K562 (cell line): Measurements from ENCODE around the gene SLC25A10. TPM values are rescaled to one million over a fixed set of nuclear protein-coding genes. Genes with fewer than 3 reads are reported as not detected.

Source experiments
- ARHGAP35 ChIP-seq: fragments of 450-650 bp; IDR thresholded peaks from 2 replicates; pipeline ENCODE4 v1.6.1; 2018; ENCODE audit not compliant: partially characterized antibody
- CBX3 ChIP-seq, 2 experiments: IDR thresholded peaks; 1 replicate in 1 of 2; 2 replicates in 1 of 2; pipeline ENCODE4 v1.6.1; 2012; ENCODE audit warnings: inconsistent platforms in 2 of 2, low read length in 2 of 2, borderline replicate concordance in 1 of 2, control low read depth in 1 of 2
- CBX5 ChIP-seq: IDR thresholded peaks from 2 replicates; pipeline ENCODE4 v1.6.1; 2014; ENCODE audit warnings: low read depth, borderline replicate concordance
- CCNT2 ChIP-seq: IDR thresholded peaks from 2 replicates; pipeline ENCODE4 v1.6.1; 2011; ENCODE audit warnings: borderline replicate concordance, low read depth, mild to moderate bottlenecking, moderate library complexity, mixed read lengths, low read length; ENCODE audit not compliant: insufficient read length; ENCODE audit errors: extremely low read depth
- HDAC6 ChIP-seq: IDR thresholded peaks from 2 replicates; pipeline ENCODE4 v1.6.1; 2012; ENCODE audit warnings: low read depth, mild to moderate bottlenecking, control low read depth, inconsistent platforms, low read length, moderate library complexity
- HNRNPLL ChIP-seq: fragments of 200-400 bp; formaldehyde crosslinking; IDR thresholded peaks from 2 replicates; pipeline ENCODE4 v1.6.1; 2017; ENCODE audit warnings: low read length, low read depth, mild to moderate bottlenecking; ENCODE audit not compliant: poor library complexity, severe bottlenecking
- KHSRP ChIP-seq: fragments of 450-650 bp; IDR thresholded peaks from 2 replicates; pipeline ENCODE4 v1.6.1; 2017
- RFX7 ChIP-seq: fragments of 250-450 bp; sonication (Bioruptor Pico); IDR thresholded peaks from 2 replicates; pipeline ENCODE4 v1.5.1; 2021; ENCODE audit warnings: mild to moderate bottlenecking
- SIX5 ChIP-seq, 2 experiments: IDR thresholded peaks; 2 replicates each; pipeline ENCODE4 v1.6.1; 2011; ENCODE audit warnings: low read length in 2 of 2, borderline replicate concordance in 1 of 2, low read depth in 1 of 2, mild to moderate bottlenecking in 1 of 2, moderate library complexity in 1 of 2; ENCODE audit not compliant: insufficient read depth in 1 of 2
- SMARCC2 ChIP-seq: fragments of 450-650 bp; IDR thresholded peaks from 2 replicates; pipeline ENCODE4 v1.6.1; 2017; ENCODE audit warnings: antibody characterized with exemption, moderate library complexity, mild to moderate bottlenecking, low read depth
- SREBF1 ChIP-seq: fragments of 150-350 bp; IDR thresholded peaks from 2 replicates; pipeline ENCODE4 v1.6.1; 2014; ENCODE audit warnings: antibody characterized with exemption, low read depth, low read length, borderline replicate concordance
- TAF7 ChIP-seq: fragments of 450-650 bp; IDR thresholded peaks from 2 replicates; pipeline ENCODE4 v1.6.1; 2016; ENCODE audit warnings: missing genetic modification characterization, missing compliant biosample characterization
- TARDBP ChIP-seq: fragments of 450-650 bp; IDR thresholded peaks from 2 replicates; pipeline ENCODE4 v1.6.1; 2016
- ZNF224 ChIP-seq: sonication (generic); formaldehyde crosslinking; IDR thresholded peaks from 2 replicates; pipeline ENCODE4 v1.8.0; 2022; ENCODE audit warnings: mild to moderate bottlenecking, missing genetic modification reagents
- ZNF384 ChIP-seq: IDR thresholded peaks from 2 replicates; pipeline ENCODE4 v1.6.1; 2012; ENCODE audit warnings: low read depth, low read length, improper control_type of control experiment
- ZNF644 ChIP-seq: fragments of 200-800 bp; sonication (Bioruptor generic); IDR thresholded peaks from 2 replicates; pipeline ENCODE4 v1.6.1; 2016; ENCODE audit warnings: low read depth, missing genetic modification characterization, missing compliant biosample characterization
- ZNF696 ChIP-seq: fragments of 250-450 bp; sonication (Bioruptor Pico); conservative IDR thresholded peaks from 2 replicates; pipeline ENCODE4 v1.4.0; 2020; ENCODE audit warnings: mild to moderate bottlenecking, moderate library complexity
- ZNF76 ChIP-seq: fragments of 250-450 bp; sonication (Bioruptor Pico); IDR thresholded peaks from 2 replicates; pipeline ENCODE4 v1.4.0; 2020; ENCODE audit warnings: mild to moderate bottlenecking, moderate library complexity, borderline replicate concordance
- ZNF780A ChIP-seq: fragments of 250-450 bp; sonication (Bioruptor Pico); IDR thresholded peaks from 2 replicates; pipeline ENCODE4 v1.5.0; 2021; ENCODE audit warnings: mild to moderate bottlenecking
- ZSCAN32 ChIP-seq: fragments of 450-650 bp; formaldehyde crosslinking; IDR thresholded peaks from 2 replicates; pipeline ENCODE4 v1.4.0; 2020; ENCODE audit warnings: mild to moderate bottlenecking, moderate library complexity
- polyA plus RNA-seq, 8 experiments: library from polyadenylated mRNA; depleted of rRNA in 4 of 8; stranded (reverse) in 5 of 8; unstranded in 3 of 8; fragments of >200 nt; fragmentation: Nextera tagmentation in 2 of 8; fragmentation: Illumina TruSeq in 1 of 8; extraction: Ambion mirVana in 2 of 8; extraction: Trizol in 1 of 8; gene quantifications; 2 replicates each; pipeline versions ENCODE4 v1.2.1 to v1.2.3, GENCODE V29; 2011 to 2014; ENCODE audit warnings: inconsistent platforms in 1 of 8, missing spikeins in 1 of 8
- total RNA-seq, 7 experiments: library from RNA; depleted of rRNA in 6 of 7; stranded (reverse); fragments of >200 nt in 6 of 7; fragmentation: Illumina TruSeq in 2 of 7; extraction: Trizol in 2 of 7; gene quantifications; 2 replicates each; pipeline versions ENCODE4 v1.2.1 to v1.2.3, GENCODE V29; 2011 to 2021; ENCODE audit warnings: low replicate concordance in 1 of 7
- TF ChIP-seq, protein P1 (sequence below), 3 experiments: IDR thresholded peaks in 2 of 3; conservative IDR thresholded peaks in 1 of 3; 2 replicates each; pipeline ENCODE4 v1.5.1; 2011 to 2012; ENCODE audit warnings: low read length in 3 of 3, mild to moderate bottlenecking in 3 of 3, control low read depth in 2 of 3, improper control_type of control experiment in 1 of 3, inconsistent platforms in 1 of 3, low read depth in 1 of 3, mixed read lengths in 1 of 3, moderate library complexity in 1 of 3; ENCODE audit not compliant: insufficient read depth in 2 of 3
- TF ChIP-seq, protein P2 (sequence below): sonication (generic); formaldehyde crosslinking; IDR thresholded peaks from 2 replicates; pipeline ENCODE4 v1.9.0; 2022; ENCODE audit warnings: mild to moderate bottlenecking, missing genetic modification reagents

The SLC25A10 gene
- total and polyA plus RNA-seq, 9 of the 15 experiments (the other 6 are each of a cell fraction or from before 2014, with no cell fraction given): 0.10 to 85.6 (median 34.3) TPM

DNA sequence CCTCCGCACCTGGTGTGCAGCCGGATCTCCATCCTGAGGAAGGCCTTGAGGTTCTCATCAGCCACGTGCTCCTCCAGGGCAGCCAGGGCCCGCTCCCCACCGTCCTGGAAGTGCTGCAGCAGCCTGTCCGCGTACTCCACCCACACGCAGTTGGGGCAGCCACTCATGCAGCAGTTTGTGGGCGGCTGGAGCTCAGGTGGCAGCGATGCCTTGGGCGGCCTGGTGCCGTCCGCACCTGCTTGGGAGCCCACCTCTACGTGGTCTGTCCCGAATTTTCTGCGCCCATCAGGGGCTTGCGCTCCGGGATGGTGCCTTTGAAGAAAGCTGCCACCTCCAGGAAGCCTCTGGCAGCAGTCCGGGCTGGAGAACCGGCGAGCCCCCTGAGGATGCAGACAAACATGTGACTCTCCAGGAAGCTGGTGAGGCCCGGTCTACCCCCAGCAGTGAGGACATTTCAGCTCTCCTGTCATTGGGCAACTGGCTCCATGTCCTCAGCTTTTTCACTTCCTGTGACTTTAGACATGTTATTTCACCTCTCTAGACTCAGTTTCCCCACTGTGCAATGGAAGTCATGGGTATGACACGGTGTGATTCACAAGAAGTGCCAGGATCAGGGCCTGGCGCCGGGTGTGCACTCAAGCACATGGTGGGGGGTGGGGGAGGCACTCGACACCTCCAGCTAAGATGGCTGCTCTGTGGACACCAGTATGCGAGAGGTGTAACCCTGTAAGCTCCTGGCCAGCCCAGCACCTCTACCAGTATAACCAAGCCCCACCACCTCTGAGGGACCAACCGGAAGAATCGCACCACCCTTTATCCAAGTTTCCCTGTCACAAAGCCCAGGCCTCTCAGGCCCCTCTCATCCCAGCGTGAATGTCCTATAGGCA lies 46.6 kb upstream of the SLC25A10 start (continued):
- TF ChIP-seq ZNF644 (peak; percentile 89; the same call in 1 of the 2 replicates), RFX7 (CRISPR knock-in tag) (peak; percentile 67; the same call in 1 of the 2 replicates), ZSCAN32 (no peak), TAF7 (peak; percentile 36; the same call in 1 of the 2 replicates), ZNF384 (no peak), ZNF224 (CRISPR knock-in tag) (no peak), CBX3 (IDR thresholded peaks at IDR 0.05; ENCODE audit: borderline replicate concordance in 1 of 2, low read length in 2 of 2) (no peak; a peak in 1 of 3 replicates), KHSRP (no peak), ZNF780A (CRISPR knock-in tag) (no peak), HNRNPLL (no peak), SREBF1 (no peak), SMARCC2 (no peak), CBX5 (no peak), HDAC6 (no peak), TARDBP (no peak), CCNT2 (no peak), ZNF696 (CRISPR knock-in tag) (no peak), ARHGAP35 (no peak), SIX5 (IDR thresholded peaks at IDR 0.05; ENCODE audit: borderline replicate concordance in 1 of 2, insufficient read depth in 1 of 2, low read depth in 1 of 2, low read length in 2 of 2) (no peak), ZNF76 (CRISPR knock-in tag) (0 out of 2 replicates have a peak, but pooled peaks have one; percentile 64)
- TF ChIP-seq, protein P1, sequence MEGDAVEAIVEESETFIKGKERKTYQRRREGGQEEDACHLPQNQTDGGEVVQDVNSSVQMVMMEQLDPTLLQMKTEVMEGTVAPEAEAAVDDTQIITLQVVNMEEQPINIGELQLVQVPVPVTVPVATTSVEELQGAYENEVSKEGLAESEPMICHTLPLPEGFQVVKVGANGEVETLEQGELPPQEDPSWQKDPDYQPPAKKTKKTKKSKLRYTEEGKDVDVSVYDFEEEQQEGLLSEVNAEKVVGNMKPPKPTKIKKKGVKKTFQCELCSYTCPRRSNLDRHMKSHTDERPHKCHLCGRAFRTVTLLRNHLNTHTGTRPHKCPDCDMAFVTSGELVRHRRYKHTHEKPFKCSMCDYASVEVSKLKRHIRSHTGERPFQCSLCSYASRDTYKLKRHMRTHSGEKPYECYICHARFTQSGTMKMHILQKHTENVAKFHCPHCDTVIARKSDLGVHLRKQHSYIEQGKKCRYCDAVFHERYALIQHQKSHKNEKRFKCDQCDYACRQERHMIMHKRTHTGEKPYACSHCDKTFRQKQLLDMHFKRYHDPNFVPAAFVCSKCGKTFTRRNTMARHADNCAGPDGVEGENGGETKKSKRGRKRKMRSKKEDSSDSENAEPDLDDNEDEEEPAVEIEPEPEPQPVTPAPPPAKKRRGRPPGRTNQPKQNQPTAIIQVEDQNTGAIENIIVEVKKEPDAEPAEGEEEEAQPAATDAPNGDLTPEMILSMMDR (IDR thresholded peaks at IDR 0.05 in 2 of 3, conservative IDR thresholded peaks at IDR 0.05 in 1 of 3; ENCODE audit: insufficient read depth in 2 of 3, low read depth in 1 of 3, low read length in 3 of 3): no peak
- TF ChIP-seq, protein P2, sequence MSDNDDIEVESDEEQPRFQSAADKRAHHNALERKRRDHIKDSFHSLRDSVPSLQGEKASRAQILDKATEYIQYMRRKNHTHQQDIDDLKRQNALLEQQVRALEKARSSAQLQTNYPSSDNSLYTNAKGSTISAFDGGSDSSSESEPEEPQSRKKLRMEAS (CRISPR knock-in tag): peak; percentile 95
